ENCODE results near the gene LSG1. TPM values are rescaled to one million over a fixed set of nuclear protein-coding genes. Genes with fewer than 3 reads are reported as not detected.

Gene LSG1
- total RNA-seq, 3 donors from 2014 or later (not counting 1 experiment from before 2014, with no cell fraction given) = 56.4 to 67.6 (median 64.9) TPM

DNA sequence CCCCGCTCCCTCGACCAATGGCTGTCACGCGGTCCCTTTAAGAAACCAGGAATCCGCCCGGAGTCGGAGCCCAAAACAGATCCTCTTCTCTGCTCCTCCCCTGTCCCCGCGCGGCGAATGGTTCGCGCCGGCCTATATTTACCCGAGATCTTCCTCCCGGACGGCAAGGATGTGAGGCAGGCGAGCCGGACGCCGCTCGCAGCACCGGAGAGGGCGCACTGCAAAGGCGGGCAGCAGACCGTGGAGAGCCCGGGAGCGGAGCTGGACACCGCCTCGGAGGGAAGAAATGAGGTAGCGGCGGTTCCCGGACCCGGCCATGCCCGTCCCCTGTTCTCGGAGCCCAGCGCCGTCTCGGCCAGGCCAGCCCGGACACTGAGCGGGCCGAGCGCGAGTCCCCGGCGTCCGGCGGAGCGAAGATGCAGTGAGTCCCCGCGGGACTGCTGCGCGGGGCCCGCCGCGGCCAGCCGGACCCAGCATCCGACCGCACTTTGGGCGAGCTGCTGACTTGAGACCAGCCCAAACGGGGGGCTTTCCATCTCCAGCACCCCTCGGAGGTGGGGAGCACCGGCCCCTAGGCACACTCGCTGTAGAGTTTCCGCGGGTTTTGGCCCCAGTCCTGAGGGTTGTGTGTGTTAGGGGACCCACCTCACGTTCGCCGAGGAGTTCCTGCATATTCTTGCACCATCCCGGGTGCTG is 13.9 kb upstream of the LSG1 start, which contains the start of gene FAM43A:
Gene FAM43A (plus strand): TSS at position 166 of the 696 bp plus-strand sequence. CDS start 944 bp downstream, outside the sequence.
- peaks cover 60% of the 10 kb centered on the region in 2 donors for H3K4me1 Mint-ChIP-seq
- Histone ChIP-seq H3K36me3 (ENCODE audit: control insufficient read depth, insufficient read depth, low read length) (no peaks in the 10 kb centered on the region), H3K9me3 (ENCODE audit: control insufficient read depth, insufficient read depth, low read length) (no peaks in the 10 kb centered on the region), H3K4me3 (ENCODE audit: low read length) (peak within 1 kb of the TSS; percentile 86), H3K4me1 (ENCODE audit: control insufficient read depth, insufficient read depth, low read length) (peaks cover 57% of the 10 kb centered on the region), H3K27me3 (ENCODE audit: control insufficient read depth, insufficient read depth, low read length) (no peaks in the 10 kb centered on the region), H3K27ac (ENCODE audit: low read length) (peak within 1 kb of the TSS; percentile 65)
- TF ChIP-seq CTCF (IDR thresholded peaks at IDR 0.05) = no peak
- DNase-seq (peak; percentile 79 to 84), ATAC-seq (peak; percentile 37 to 67 (median 56))
- WGBS (ENCODE audit: insufficient coverage) = under 1% methylated on average over 70 of the region's 70 CpGs
- peak within 1 kb of the TSS; percentile 89 to 98 for H3K27ac Mint-ChIP-seq
- no peaks in the 10 kb centered on the region for H3K36me3 Mint-ChIP-seq
- intact Hi-C loops (cut with micrococcal nuclease) = loop anchor here (2.0 to 5.0 kb wide), 3 partner anchors 13 to 856 kb away; partner anchors contain the start of genes ACAP2, LSG1 and PPP1R2
- no peaks in the 10 kb centered on the region for H3K9me3 Mint-ChIP-seq
- H3K4me3 Mint-ChIP-seq = peak within 1 kb of the TSS; percentile 98
- H3K27me3 Mint-ChIP-seq (ENCODE audit: low read depth in 2 of 2) = no peaks in the 10 kb centered on the region

DNA sequence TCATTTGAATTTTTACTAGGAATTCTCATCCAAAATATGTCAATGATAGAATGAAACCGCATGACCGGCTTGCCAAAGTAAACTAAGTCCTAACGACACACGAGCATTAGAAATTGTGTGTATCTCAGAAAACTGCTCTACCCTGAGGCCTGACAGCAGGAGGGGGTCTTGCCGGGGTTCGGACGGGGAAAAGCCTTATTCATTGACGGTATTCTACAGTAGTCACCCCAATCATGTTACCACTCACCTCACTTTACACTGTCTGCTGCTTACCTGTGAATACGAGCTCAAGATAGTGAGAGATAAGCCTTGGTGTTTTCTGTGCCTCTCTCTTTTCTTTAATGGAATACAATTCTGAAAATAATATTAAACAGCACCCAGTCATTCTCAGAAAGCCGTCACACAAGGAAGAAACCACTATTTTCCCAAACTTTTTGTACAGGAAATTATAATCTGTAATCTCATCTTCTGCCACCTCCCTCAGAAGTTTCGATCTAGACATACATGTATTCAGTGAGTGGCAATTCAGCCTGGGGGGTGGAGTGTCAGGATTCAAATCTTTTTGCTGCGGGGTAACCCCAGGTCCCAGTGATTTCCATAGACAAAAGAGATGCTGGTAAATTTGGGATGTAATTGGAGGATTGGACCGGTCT is 13.2 kb upstream of the LSG1 start:
- intact Hi-C loops (cut with micrococcal nuclease) = loop anchor here (5.0 kb wide), 2 partner anchors 757 to 857 kb away; partner anchors contain the start of genes ACAP2 and PPP1R2
- no peaks in the 10 kb centered on the region for H3K36me3 Mint-ChIP-seq
- peak overlapping the region; percentile 65 for H3K27ac ChIP-seq (ENCODE audit: low read length)
- peak overlapping the region; percentile 86 for H3K4me3 ChIP-seq (ENCODE audit: low read length)
- ATAC-seq (peak; percentile 1 to 4 (median 2)), DNase-seq (peak in 1 of 2 donors; percentile 45)
- H3K27me3 Mint-ChIP-seq (ENCODE audit: low read depth in 2 of 2) = no peaks in the 10 kb centered on the region
- no peak for TF ChIP-seq CTCF (IDR thresholded peaks at IDR 0.05)
- H3K4me3 Mint-ChIP-seq = peak overlapping the region; percentile 98
- H3K36me3 ChIP-seq (ENCODE audit: control insufficient read depth, insufficient read depth, low read length) = no peaks in the 10 kb centered on the region
- no peaks in the 10 kb centered on the region for H3K27me3 ChIP-seq (ENCODE audit: control insufficient read depth, insufficient read depth, low read length)
- H3K27ac Mint-ChIP-seq = peak overlapping the region; percentile 89 to 98
- no peaks in the 10 kb centered on the region for H3K9me3 Mint-ChIP-seq
- peaks cover 50% of the 10 kb centered on the region for H3K4me1 ChIP-seq (ENCODE audit: control insufficient read depth, insufficient read depth, low read length)
- 42% methylated on average over 12 of the region's 13 CpGs for WGBS (ENCODE audit: insufficient coverage)
- H3K9me3 ChIP-seq (ENCODE audit: control insufficient read depth, insufficient read depth, low read length) = no peaks in the 10 kb centered on the region
- H3K4me1 Mint-ChIP-seq = peaks cover 54 to 55% of the 10 kb centered on the region in 2 donors

DNA sequence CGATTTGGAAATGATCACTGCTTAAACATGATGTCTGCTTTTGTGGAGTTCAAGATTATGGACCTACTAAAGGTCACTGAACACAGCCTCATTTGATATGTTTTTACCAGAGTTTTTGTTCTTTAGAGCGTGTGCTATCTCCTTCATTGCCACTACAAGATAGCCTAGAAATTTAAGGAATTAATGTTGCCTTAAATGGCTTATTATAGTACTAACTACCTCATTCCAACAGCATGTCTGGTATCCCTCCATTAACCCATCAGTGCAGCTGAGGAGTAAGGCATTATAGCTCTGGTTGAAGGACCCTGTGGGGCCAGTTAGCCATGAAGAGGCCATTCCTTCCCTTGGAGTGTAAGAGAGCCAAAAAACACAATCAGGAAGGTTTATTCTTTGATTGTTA is 11.4 kb upstream of the LSG1 start:
- 71% methylated on average over 1 of the region's 2 CpGs for WGBS (ENCODE audit: insufficient coverage)
- no peak overlapping the region for H3K27ac ChIP-seq (ENCODE audit: low read length)
- TF ChIP-seq CTCF (IDR thresholded peaks at IDR 0.05) = no peak
- Mint-ChIP-seq H3K27me3 (ENCODE audit: low read depth in 2 of 2) (no peaks in the 10 kb centered on the region), H3K4me1 (peaks cover 37% of the 10 kb centered on the region in 2 donors), H3K36me3 (no peaks in the 10 kb centered on the region), H3K9me3 (no peaks in the 10 kb centered on the region), H3K27ac (peak overlapping the region; percentile 57 to 59), H3K4me3 (no peak overlapping the region)
- DNase-seq (no peak), ATAC-seq (no peak)
- intact Hi-C loops (cut with micrococcal nuclease) = no loop called here
- H3K9me3 ChIP-seq (ENCODE audit: control insufficient read depth, insufficient read depth, low read length) = no peaks in the 10 kb centered on the region
- H3K4me1 ChIP-seq (ENCODE audit: control insufficient read depth, insufficient read depth, low read length) = peaks cover 34% of the 10 kb centered on the region
- H3K27me3 ChIP-seq (ENCODE audit: control insufficient read depth, insufficient read depth, low read length) = no peaks in the 10 kb centered on the region
- H3K36me3 ChIP-seq (ENCODE audit: control insufficient read depth, insufficient read depth, low read length) = no peaks in the 10 kb centered on the region
- no peak overlapping the region for H3K4me3 ChIP-seq (ENCODE audit: low read length)

All from natural killer cell (primary cell).